Measurements from ENCODE around the gene GIMAP8.

The GIMAP8 gene

GRCh38 chr7:150450491-150451001 lies at the start of gene GIMAP8:
Gene GIMAP8 (plus strand): TSS chr7:150450630. CDS start chr7:150466699, 16,069 bp downstream.
- peak; percentile 50 for DNase-seq (ENCODE audit: low read depth in 2 of 2)

GRCh38 chr7:150400788-150401423 lies 49.5 kb upstream of the GIMAP8 start:
- DNase-seq (ENCODE audit: low read depth in 2 of 2): no peak

GRCh38 chr7:150401424-150401790 lies 49.0 kb upstream of the GIMAP8 start:
- no peak for DNase-seq (ENCODE audit: low read depth in 2 of 2)

GRCh38 chr7:150401861-150402631 lies 48.4 kb upstream of the GIMAP8 start:
- DNase-seq (ENCODE audit: low read depth in 2 of 2): no peak

- no peak for DNase-seq (ENCODE audit: low read depth in 2 of 2)
These were observed 47.6 kb upstream of the GIMAP8 start for GRCh38 chr7:150402671-150403321.

GRCh38 chr7:150403376-150404171 lies 46.9 kb upstream of the GIMAP8 start:
- no peak for DNase-seq (ENCODE audit: low read depth in 2 of 2)

GRCh38 chr7:150404172-150404804 lies 46.1 kb upstream of the GIMAP8 start:
- no peak for DNase-seq (ENCODE audit: low read depth in 2 of 2)

- DNase-seq (ENCODE audit: low read depth in 2 of 2): peak; percentile 65 to 72
These were observed 45.4 kb upstream of the GIMAP8 start for GRCh38 chr7:150404805-150405583.

GRCh38 chr7:150405584-150406311 lies 44.7 kb upstream of the GIMAP8 start:
- peak; percentile 23 to 24 for DNase-seq (ENCODE audit: low read depth in 2 of 2)

- no peak for DNase-seq (ENCODE audit: low read depth in 2 of 2)
These were observed 44.2 kb upstream of the GIMAP8 start for GRCh38 chr7:150406312-150406566.

- DNase-seq (ENCODE audit: low read depth in 2 of 2): peak; percentile 22 to 34
These were observed 43.6 kb upstream of the GIMAP8 start for GRCh38 chr7:150406567-150407421.

- DNase-seq (ENCODE audit: low read depth in 2 of 2): no peak
These were observed 42.6 kb upstream of the GIMAP8 start for GRCh38 chr7:150407588-150408392.

GRCh38 chr7:150408393-150409299 lies 41.8 kb upstream of the GIMAP8 start:
- DNase-seq (ENCODE audit: low read depth in 2 of 2): no peak

GRCh38 chr7:150409300-150410030 lies 41.0 kb upstream of the GIMAP8 start:
- DNase-seq (ENCODE audit: low read depth in 2 of 2): no peak

- no peak for DNase-seq (ENCODE audit: low read depth in 2 of 2)
These were observed 40.3 kb upstream of the GIMAP8 start for GRCh38 chr7:150410131-150410530.

GRCh38 chr7:150410680-150411346 lies 39.6 kb upstream of the GIMAP8 start:
- no peak for DNase-seq (ENCODE audit: low read depth in 2 of 2)

Measured in stimulated activated CD4-positive, alpha-beta T cell treated with anti-CD3 and anti-CD28 coated beads, Interleukin-4, amount 100 ng/mL, for 48 hours (primary cell).